HepG2 (cell line): Measurements from ENCODE around the gene NFAT5. TPM values are rescaled to one million over a fixed set of nuclear protein-coding genes. Genes with fewer than 3 reads are reported as not detected.

Source experiments
- ATAC-seq: fragments of 200-7000 bp; cut with Tn5 transposase; 3 replicates; pipeline ENCODE4 v1.9.1; 2020; ENCODE audit warnings: mild to moderate bottlenecking, moderate library complexity
- BruUV-seq: library from RNA; stranded (reverse); fragments of 400-500 nt; replicated peaks from 2 replicates; lab custom pipeline; 2021; lab: Mats Ljungman, UMichigan
- CTCF ChIA-PET: fragments of 300-600 bp; formaldehyde crosslinking; extraction: SDS; loops from one replicate; lab custom pipeline; 2021; ENCODE audit warnings: low total read pairs, inconsistent platforms, low intra/inter-chr PET ratio; lab: Yijun Ruan, JAX
- POLR2A ChIA-PET: fragments of 350-600 bp; sonication (Branson Sonifier 250); formaldehyde crosslinking; loops from one replicate; lab custom pipeline; 2020; ENCODE audit warnings: antibody characterized with exemption, inconsistent platforms; lab: Yijun Ruan, JAX
- DNase-seq: peaks from one replicate; pipeline ENCODE4 v3.0.0-alpha.2; 2015; ENCODE audit warnings: low spot score
- FAIRE-seq: peaks from 3 replicates; lab custom pipeline; 2011; peaks lifted over from hg19 to GRCh38; lab: Jason Lieb, UNC
- H2AFZ ChIP-seq: one replicate; pipeline ENCODE4 v1.6.1; 2011; ENCODE audit warnings: low read length, inconsistent platforms
- H3K27ac ChIP-seq: fragments of 300-600 bp; 3 replicates; pipeline ENCODE4 v1.8.0; 2011; ENCODE audit warnings: mixed run types, mild to moderate bottlenecking, mixed read lengths, low read length, inconsistent platforms; ENCODE audit not compliant: insufficient read depth; ENCODE audit errors: extremely low read length
- H3K27me3 ChIP-seq, 2 experiments: fragments of 200-600 bp in 1 of 2; 2 replicates in 1 of 2; 3 replicates in 1 of 2; pipeline versions ENCODE4 v1.6.0 to v1.8.0; 2011; ENCODE audit warnings: low read length in 2 of 2, mild to moderate bottlenecking in 2 of 2, moderate library complexity in 2 of 2, inconsistent platforms in 1 of 2; ENCODE audit not compliant: insufficient read depth in 2 of 2, control insufficient read depth in 1 of 2
- H3K36me3 ChIP-seq, 2 experiments: fragments of 200-600 bp in 1 of 2; replicated peaks in 1 of 2; 2 replicates in 1 of 2; 3 replicates in 1 of 2; pipeline versions ENCODE4 v1.5.1 to v1.8.0; 2011; ENCODE audit warnings: low read length in 2 of 2, inconsistent platforms in 1 of 2; ENCODE audit not compliant: insufficient read depth in 2 of 2, control insufficient read depth in 1 of 2
- H3K4me1 ChIP-seq: 2 replicates; pipeline ENCODE4 v1.5.1; 2012; ENCODE audit warnings: low read length, inconsistent platforms; ENCODE audit not compliant: insufficient read depth
- H3K4me2 ChIP-seq: 2 replicates; pipeline ENCODE4 v1.6.0; 2011; ENCODE audit warnings: low read depth, low read length, inconsistent platforms
- H3K4me3 ChIP-seq, 3 experiments: fragments of 200-600 bp in 1 of 3; sonication (generic), shearing (Covaris generic) in 1 of 3; replicated peaks in 1 of 3; 2 replicates each; pipeline ENCODE4 v1.5.1; 2011 to 2016; ENCODE audit warnings: low read length in 3 of 3, inconsistent platforms in 2 of 3, low read depth in 2 of 3, mild to moderate bottlenecking in 2 of 3, control low read depth in 1 of 3, mixed read lengths in 1 of 3; ENCODE audit not compliant: insufficient read depth in 1 of 3
- H3K79me2 ChIP-seq: one replicate; pipeline ENCODE4 v1.6.1; 2011; ENCODE audit warnings: low read length, inconsistent platforms; ENCODE audit not compliant: insufficient read depth
- H3K9ac ChIP-seq: 2 replicates; pipeline ENCODE4 v1.6.0; 2011; ENCODE audit warnings: mild to moderate bottlenecking, low read depth, low read length, inconsistent platforms; ENCODE audit not compliant: insufficient read depth
- H3K9me3 ChIP-seq: 2 replicates; pipeline ENCODE4 v1.5.1; 2012; ENCODE audit warnings: mild to moderate bottlenecking, low read length
- H4K20me1 ChIP-seq: 2 replicates; pipeline ENCODE4 v1.6.0; 2011; ENCODE audit warnings: inconsistent platforms, mild to moderate bottlenecking, low read length, moderate library complexity; ENCODE audit not compliant: insufficient read depth
- AKAP8 ChIP-seq: sonication (generic); formaldehyde crosslinking; IDR thresholded peaks from 2 replicates; pipeline ENCODE4 v1.5.1; 2020; ENCODE audit warnings: mild to moderate bottlenecking, missing genetic modification reagents
- KMT2A ChIP-seq: sonication (generic); formaldehyde crosslinking; IDR thresholded peaks from 2 replicates; pipeline ENCODE4 v1.4.0; 2020; ENCODE audit warnings: missing genetic modification reagents
- NFIC ChIP-seq: IDR thresholded peaks from 2 replicates; pipeline ENCODE4 v1.6.1; 2012; ENCODE audit warnings: mild to moderate bottlenecking, low read length, inconsistent platforms
- RBM22 ChIP-seq: fragments of 200-400 bp; formaldehyde crosslinking; optimal IDR thresholded peaks from 2 replicates; pipeline ENCODE3; 2017; ENCODE audit warnings: mild to moderate bottlenecking, low read length, moderate library complexity
- RFX1 ChIP-seq: fragments of 450-650 bp; IDR thresholded peaks from 2 replicates; pipeline ENCODE4 v1.6.1; 2017
- ZNF121 ChIP-seq: sonication (generic); formaldehyde crosslinking; IDR thresholded peaks from 2 replicates; pipeline ENCODE4 v1.5.0; 2020; ENCODE audit warnings: mild to moderate bottlenecking, missing genetic modification reagents
- ZNF180 ChIP-seq: sonication (generic); formaldehyde crosslinking; IDR thresholded peaks from 2 replicates; pipeline ENCODE4 v1.4.0; 2020; ENCODE audit warnings: low read depth, missing genetic modification reagents, borderline replicate concordance
- ZNF234 ChIP-seq: sonication (generic); formaldehyde crosslinking; conservative IDR thresholded peaks from 2 replicates; pipeline ENCODE4 v1.5.1; 2020; ENCODE audit warnings: mild to moderate bottlenecking, missing genetic modification reagents
- ZNF326 ChIP-seq: sonication (generic); formaldehyde crosslinking; IDR thresholded peaks from 2 replicates; pipeline ENCODE4 v1.4.0; 2020; ENCODE audit warnings: missing genetic modification reagents, borderline replicate concordance
- ZSCAN22 ChIP-seq: sonication (generic); formaldehyde crosslinking; IDR thresholded peaks from 2 replicates; pipeline ENCODE4 v1.4.0; 2020; ENCODE audit warnings: mild to moderate bottlenecking, missing genetic modification reagents
- WGBS: methylation state at CpG from one replicate; pipeline ENCODE4 v1.1.6; 2017; ENCODE audit warnings: low lambda C conversion rate; 5-methylcytosine and 5-hydroxymethylcytosine counted together
- in situ Hi-C: cut with HindIII; loops from 2 replicates; pipeline ENCODE4 v1.10.0; 2017; ENCODE audit warnings: low pct_unique_long_range_greater_than_20kb; ENCODE audit not compliant: extremely low pct_ligation_motif_present
- intact Hi-C: fragments of 100-400 bp; cut with micrococcal nuclease; formaldehyde crosslinking; loops from one replicate; pipeline ENCODE4 v1.10.0; 2022; ENCODE audit not compliant: unreplicated experiment
- polyA plus RNA-seq, 8 experiments: library from polyadenylated mRNA; depleted of rRNA in 3 of 8; stranded (reverse) in 7 of 8; unstranded in 1 of 8; fragments of >200 nt; fragmentation: Illumina TruSeq in 4 of 8; extraction: Trizol in 4 of 8; gene quantifications; 2 replicates each; pipeline versions ENCODE4 v1.2.1 to v1.2.3, GENCODE V29; 2011 to 2016; ENCODE audit warnings: low read depth in 4 of 8, missing spikeins in 1 of 8, mixed read lengths in 1 of 8; ENCODE audit not compliant: insufficient read depth in 1 of 8
- total RNA-seq, 5 experiments: library from RNA; depleted of rRNA; stranded (reverse); fragments of >200 nt; fragmentation: Illumina TruSeq; extraction: Trizol; gene quantifications; 2 replicates each; pipeline ENCODE4 v1.2.3, GENCODE V29; 2016; ENCODE audit warnings: low read depth in 1 of 5
- TF ChIP-seq, protein P1 (sequence below): sonication (generic); formaldehyde crosslinking; IDR thresholded peaks from 2 replicates; pipeline ENCODE4 v1.4.0; 2020; ENCODE audit warnings: missing genetic modification reagents
- TF ChIP-seq, protein P2 (sequence below): sonication (generic); formaldehyde crosslinking; IDR thresholded peaks from 2 replicates; pipeline ENCODE4 v1.8.0; 2022; ENCODE audit warnings: mild to moderate bottlenecking, missing genetic modification reagents, moderate library complexity
- TF ChIP-seq, protein P3 (sequence below): sonication (generic); formaldehyde crosslinking; IDR thresholded peaks from 2 replicates; pipeline ENCODE4 v1.5.0; 2020; ENCODE audit warnings: mild to moderate bottlenecking, missing genetic modification reagents

NFAT5 gene
- total and polyA plus RNA-seq, 2 of the 13 experiments (the other 11 are each of a cell fraction or from before 2014, with no cell fraction given): 20.5 to 54.3 TPM

DNA sequence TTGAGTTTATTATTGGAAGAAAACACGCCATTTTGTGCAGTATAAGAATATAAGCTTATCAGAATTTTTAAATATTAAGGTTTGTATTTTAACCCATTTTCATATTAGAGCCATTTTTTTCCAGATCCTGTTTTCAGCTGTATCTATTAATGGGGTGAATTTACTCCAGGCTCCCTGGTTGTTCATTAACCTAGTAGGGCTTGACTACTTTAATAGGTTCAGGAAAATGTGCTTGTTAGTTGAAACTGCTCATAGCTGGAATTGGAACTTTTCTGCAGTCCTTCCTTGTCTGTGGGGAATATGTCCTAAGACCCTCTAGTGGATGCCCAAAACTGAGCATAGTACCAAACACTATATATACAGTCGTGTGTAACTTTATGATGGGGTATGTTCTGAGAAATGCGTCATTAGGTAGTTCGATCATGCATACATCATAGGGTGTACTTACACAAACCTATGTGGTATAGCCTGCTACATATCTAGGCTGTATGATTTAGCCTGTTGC is 28.0 kb downstream of the NFAT5 start:
- BruUV-seq: no TSS peak
- ATAC-seq: peak; percentile 37; the same call in 1 of the 3 replicates
- no peak for FAIRE-seq
- DNase-seq: peak; percentile 18
- no peaks in the 10 kb centered on the region for H3K27me3 ChIP-seq
- H3K4me1 ChIP-seq: peaks cover 51% of the 10 kb centered on the region
- TF ChIP-seq RBM22 (peak; percentile 41), ZNF180 (CRISPR knock-in tag) (no peak)
- H3K36me3 ChIP-seq: peaks cover 3 to 23% of the 10 kb centered on the region in 2 experiments; a peak in 3 of 5 replicates
- intact Hi-C loops (no loop called here), in situ Hi-C loops (no loop called here)
- ChIA-PET POLR2A (no interaction called here), CTCF (no interaction called here)
- H3K9ac ChIP-seq: no peak overlapping the region
- 93% methylated on average over 4 of the region's 4 CpGs for WGBS
- no peak overlapping the region for H3K4me3 ChIP-seq
- no peaks in the 10 kb centered on the region for H3K9me3 ChIP-seq
- H3K79me2 ChIP-seq: peaks cover 93% of the 10 kb centered on the region
- no peak overlapping the region for H3K27ac ChIP-seq
- H3K4me2 ChIP-seq: no peak overlapping the region
- H2AFZ ChIP-seq: no peak overlapping the region
- peaks cover 44% of the 10 kb centered on the region for H4K20me1 ChIP-seq

DNA sequence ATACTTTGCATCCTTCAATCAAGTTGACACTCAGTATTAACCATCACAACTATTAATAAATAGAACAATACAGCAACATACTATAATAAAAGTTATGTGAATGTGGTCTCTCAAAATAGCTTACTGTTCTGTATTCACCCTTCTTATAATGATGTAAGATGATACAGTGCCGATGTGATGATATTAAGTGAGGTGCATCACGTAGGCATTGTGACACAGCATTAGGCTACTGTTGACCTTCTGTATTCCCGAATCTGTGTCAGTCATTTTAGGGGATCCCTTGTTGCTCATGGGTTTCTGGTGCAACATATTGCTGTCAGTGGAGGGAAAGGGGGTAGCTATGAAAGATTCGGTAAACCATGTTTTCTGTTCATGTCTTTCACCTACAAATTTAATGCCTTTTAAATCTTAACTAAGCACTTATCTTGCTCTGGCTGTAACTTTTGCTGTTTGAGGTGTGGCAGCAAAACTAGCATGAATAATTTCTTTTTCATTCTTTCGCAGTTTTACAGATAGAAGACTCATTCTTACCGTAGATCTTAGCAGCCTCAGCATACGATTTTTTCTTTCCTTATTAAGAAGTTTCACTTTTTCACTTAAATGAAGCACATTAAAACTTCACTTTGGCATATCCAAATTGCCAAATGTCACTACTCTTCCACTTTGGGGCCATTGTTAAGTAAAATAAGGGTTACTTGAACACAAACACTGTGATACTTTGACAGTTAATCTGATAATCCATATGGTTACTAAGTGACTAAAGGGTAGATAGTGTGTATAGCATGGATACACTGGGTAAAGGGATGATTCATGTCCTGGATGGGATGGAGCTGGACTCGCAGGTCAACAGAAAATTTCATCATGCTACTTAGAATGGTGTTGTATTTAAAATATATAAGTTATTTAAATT is 29.6 kb downstream of the NFAT5 start:
- 94% methylated on average over 8 of the region's 8 CpGs for WGBS
- DNase-seq: peak; percentile 37
- H3K27ac ChIP-seq: no peak overlapping the region
- TF ChIP-seq AKAP8 (CRISPR knock-in tag): no peak
- no peak for TF ChIP-seq ZNF121
- no peak for TF ChIP-seq ZSCAN22 (CRISPR knock-in tag)
- TF ChIP-seq RFX1: no peak
- TF ChIP-seq, protein P1, sequence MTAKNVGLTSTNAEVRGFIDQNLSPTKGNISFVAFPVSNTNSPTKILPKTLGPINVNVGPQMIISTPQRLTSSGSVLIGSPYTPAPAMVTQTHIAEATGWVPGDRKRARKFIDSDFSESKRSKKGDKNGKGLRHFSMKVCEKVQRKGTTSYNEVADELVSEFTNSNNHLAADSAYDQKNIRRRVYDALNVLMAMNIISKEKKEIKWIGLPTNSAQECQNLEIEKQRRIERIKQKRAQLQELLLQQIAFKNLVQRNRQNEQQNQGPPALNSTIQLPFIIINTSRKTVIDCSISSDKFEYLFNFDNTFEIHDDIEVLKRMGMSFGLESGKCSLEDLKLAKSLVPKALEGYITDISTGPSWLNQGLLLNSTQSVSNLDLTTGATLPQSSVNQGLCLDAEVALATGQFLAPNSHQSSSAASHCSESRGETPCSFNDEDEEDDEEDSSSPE (CRISPR knock-in tag): no peak
- TF ChIP-seq, protein P2, sequence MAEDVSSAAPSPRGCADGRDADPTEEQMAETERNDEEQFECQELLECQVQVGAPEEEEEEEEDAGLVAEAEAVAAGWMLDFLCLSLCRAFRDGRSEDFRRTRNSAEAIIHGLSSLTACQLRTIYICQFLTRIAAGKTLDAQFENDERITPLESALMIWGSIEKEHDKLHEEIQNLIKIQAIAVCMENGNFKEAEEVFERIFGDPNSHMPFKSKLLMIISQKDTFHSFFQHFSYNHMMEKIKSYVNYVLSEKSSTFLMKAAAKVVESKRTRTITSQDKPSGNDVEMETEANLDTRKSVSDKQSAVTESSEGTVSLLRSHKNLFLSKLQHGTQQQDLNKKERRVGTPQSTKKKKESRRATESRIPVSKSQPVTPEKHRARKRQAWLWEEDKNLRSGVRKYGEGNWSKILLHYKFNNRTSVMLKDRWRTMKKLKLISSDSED (CRISPR knock-in tag): no peak
- TF ChIP-seq NFIC: no peak
- TF ChIP-seq ZNF234 (CRISPR knock-in tag): no peak
- TF ChIP-seq, protein P3, sequence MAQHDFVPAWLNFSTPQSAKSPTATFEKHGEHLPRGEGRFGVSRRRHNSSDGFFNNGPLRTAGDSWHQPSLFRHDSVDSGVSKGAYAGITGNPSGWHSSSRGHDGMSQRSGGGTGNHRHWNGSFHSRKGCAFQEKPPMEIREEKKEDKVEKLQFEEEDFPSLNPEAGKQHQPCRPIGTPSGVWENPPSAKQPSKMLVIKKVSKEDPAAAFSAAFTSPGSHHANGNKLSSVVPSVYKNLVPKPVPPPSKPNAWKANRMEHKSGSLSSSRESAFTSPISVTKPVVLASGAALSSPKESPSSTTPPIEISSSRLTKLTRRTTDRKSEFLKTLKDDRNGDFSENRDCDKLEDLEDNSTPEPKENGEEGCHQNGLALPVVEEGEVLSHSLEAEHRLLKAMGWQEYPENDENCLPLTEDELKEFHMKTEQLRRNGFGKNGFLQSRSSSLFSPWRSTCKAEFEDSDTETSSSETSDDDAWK (CRISPR knock-in tag): no peak
- no peak for TF ChIP-seq ZNF326 (CRISPR knock-in tag)
- TF ChIP-seq KMT2A: no peak

More for the DNA sequence above, 29.6 kb downstream of the NFAT5 start:
- FAIRE-seq (no peak), ATAC-seq (peak; percentile 59; the same call in 2 of the 3 replicates)
- intact Hi-C loops (no loop called here), in situ Hi-C loops (no loop called here)
- no peaks in the 10 kb centered on the region for H3K27me3 ChIP-seq
- H3K4me1 ChIP-seq: peaks cover 43% of the 10 kb centered on the region
- peaks cover 95% of the 10 kb centered on the region for H3K79me2 ChIP-seq
- no peak overlapping the region for H3K4me2 ChIP-seq
- no peak overlapping the region for H3K4me3 ChIP-seq
- H3K9me3 ChIP-seq: no peaks in the 10 kb centered on the region
- no TSS peak for BruUV-seq
- POLR2A ChIA-PET: interaction anchor here (1.1 kb wide), 1 partner anchor 196 kb away, joined by 3 read pairs; no protein-coding TSS in a partner anchor
- H3K9ac ChIP-seq: no peak overlapping the region
- H4K20me1 ChIP-seq: peaks cover 42% of the 10 kb centered on the region
- no peak overlapping the region for H2AFZ ChIP-seq
- H3K36me3 ChIP-seq: peaks cover 3 to 20% of the 10 kb centered on the region in 2 experiments; a peak in 3 of 5 replicates
- CTCF ChIA-PET: no interaction called here
